Fibroblast of lung (primary cell): Measurements from ENCODE around the gene COPRS. TPM values are rescaled to one million over a fixed set of nuclear protein-coding genes. Genes with fewer than 3 reads are reported as not detected.

Experiments used
- DNase-seq, 2 donors: peaks; one replicate each; pipeline versions ENCODE4 v3.0.0 to v3.0.0-alpha.2; 2010; ENCODE audit warnings: low read depth in 2 of 2
- H2AFZ ChIP-seq: 2 replicates; pipeline ENCODE4 v1.5.1; 2012; ENCODE audit warnings: low read length, control low read depth, inconsistent platforms
- H3K27ac ChIP-seq: 2 replicates; pipeline ENCODE4 v1.5.1; 2011; ENCODE audit warnings: low read length, control low read depth; ENCODE audit not compliant: insufficient read depth
- H3K27me3 ChIP-seq: 2 replicates; pipeline ENCODE4 v1.5.1; 2011; ENCODE audit warnings: mild to moderate bottlenecking, low read length; ENCODE audit not compliant: control insufficient read depth, insufficient read depth
- H3K36me3 ChIP-seq: 2 replicates; pipeline ENCODE4 v1.5.1; 2011; ENCODE audit warnings: low read length; ENCODE audit not compliant: control insufficient read depth, insufficient read depth
- H3K4me1 ChIP-seq: 2 replicates; pipeline ENCODE4 v1.5.1; 2011; ENCODE audit warnings: low read length; ENCODE audit not compliant: control insufficient read depth, insufficient read depth; ENCODE audit errors: extremely low read depth
- H3K4me2 ChIP-seq: 2 replicates; pipeline ENCODE4 v1.5.1; 2011; ENCODE audit warnings: low read length, control low read depth; ENCODE audit not compliant: insufficient read depth; ENCODE audit errors: extremely low read depth
- H3K4me3 ChIP-seq, 4 experiments: fragments of 200-600 bp in 1 of 4; sonication (generic) in 1 of 4; replicated peaks in 1 of 4; 2 replicates each; pipeline ENCODE4 v1.5.1; 2011 to 2016; ENCODE audit warnings: low read length in 4 of 4, low read depth in 3 of 4, mild to moderate bottlenecking in 3 of 4, control low read depth in 2 of 4, inconsistent platforms in 1 of 4, mixed read lengths in 1 of 4; ENCODE audit not compliant: insufficient read depth in 1 of 4; ENCODE audit errors: control extremely low read depth in 1 of 4
- H3K79me2 ChIP-seq: 2 replicates; pipeline ENCODE4 v1.5.1; 2012; ENCODE audit warnings: mild to moderate bottlenecking, low read length, inconsistent platforms; ENCODE audit not compliant: control insufficient read depth, insufficient read depth
- H3K9ac ChIP-seq: 2 replicates; pipeline ENCODE4 v1.5.1; 2011; ENCODE audit warnings: mild to moderate bottlenecking, low read length, control low read depth; ENCODE audit not compliant: insufficient read depth
- H3K9me3 ChIP-seq: 2 replicates; pipeline ENCODE4 v1.5.1; 2012; ENCODE audit warnings: low read depth, low read length; ENCODE audit not compliant: control insufficient read depth, insufficient read depth
- H4K20me1 ChIP-seq: 2 replicates; pipeline ENCODE4 v1.5.1; 2011; ENCODE audit warnings: low read length; ENCODE audit not compliant: control insufficient read depth, insufficient read depth; ENCODE audit errors: extremely low read depth
- CTCF ChIP-seq, 2 donors: IDR thresholded peaks in 1 of 2; conservative IDR thresholded peaks in 1 of 2; 1 replicate in 1 of 2; 2 replicates in 1 of 2; pipeline ENCODE4 v1.5.1; 2011 to 2012; ENCODE audit warnings: low read length in 2 of 2, control low read depth in 1 of 2, inconsistent platforms in 1 of 2, low read depth in 1 of 2, mild to moderate bottlenecking in 1 of 2
- EZH2 ChIP-seq: IDR thresholded peaks from 2 replicates; pipeline ENCODE4 v1.5.1; 2012; ENCODE audit warnings: low read length, control low read depth, mild to moderate bottlenecking; ENCODE audit errors: missing control alignments
- polyA plus RNA-seq, 2 donors: library from polyadenylated mRNA; depleted of rRNA in 1 of 2; stranded (reverse) in 1 of 2; unstranded in 1 of 2; fragments of >200 nt; gene quantifications; 2 replicates each; pipeline ENCODE4 v1.2.1, GENCODE V29; 2011 to 2012; ENCODE audit warnings: missing spikeins in 1 of 2
- total RNA-seq: library from RNA; depleted of rRNA; stranded (reverse); fragments of >200 nt; gene quantifications from 2 replicates; pipeline ENCODE4 v1.2.1, GENCODE V29; 2014

The COPRS gene
- total and polyA plus RNA-seq, 2 donors (not counting 1 experiment from before 2014, with no cell fraction given) = 97.9 to 98.7 TPM

DNA sequence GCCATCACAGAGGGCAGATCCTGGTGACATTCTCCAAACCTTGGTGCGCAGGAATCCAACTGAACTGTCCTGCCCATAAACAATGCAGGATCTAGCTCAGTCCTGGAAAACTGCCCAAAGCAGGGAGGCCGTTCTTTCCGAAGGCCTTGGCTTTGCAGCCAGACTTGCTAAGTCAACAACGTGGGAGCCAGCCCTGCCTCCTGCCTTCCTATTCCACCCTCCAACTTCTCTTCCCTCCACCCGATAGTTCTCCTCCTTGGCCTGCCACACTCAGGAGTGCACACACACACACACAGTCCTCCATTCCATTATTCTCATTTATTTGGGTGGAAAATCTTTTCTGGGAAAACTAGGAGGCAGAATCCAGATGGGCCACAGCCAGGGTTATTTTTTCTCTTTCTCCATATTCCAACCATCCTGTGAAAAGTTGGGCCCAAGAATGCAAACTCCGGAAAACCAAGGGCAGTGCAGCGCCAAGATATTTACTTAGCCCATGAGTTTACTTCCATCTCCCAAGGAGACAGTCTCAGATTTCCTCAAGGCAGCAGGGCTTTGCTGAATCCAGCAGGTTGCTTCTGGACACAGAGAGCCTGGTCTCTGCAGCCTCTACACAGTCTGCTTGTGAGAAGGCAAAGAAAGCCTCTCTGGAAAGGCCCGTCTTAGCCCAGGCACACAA, 15.8 kb downstream of the COPRS start:
- TF ChIP-seq CTCF (conservative IDR thresholded peaks at IDR 0.05 in 1 of 2, IDR thresholded peaks at IDR 0.05 in 1 of 2; ENCODE audit: low read depth in 1 of 2, low read length in 2 of 2) (no peak), EZH2 (no peak)
- H3K4me3 ChIP-seq = peak overlapping the region in 1 of 4 experiments; percentile 24
- no peaks in the 10 kb centered on the region for H4K20me1 ChIP-seq
- no peaks in the 10 kb centered on the region for H3K79me2 ChIP-seq
- DNase-seq = peak; percentile 78 to 82
- H3K4me1 ChIP-seq = peaks cover 9% of the 10 kb centered on the region
- H3K27me3 ChIP-seq = no peaks in the 10 kb centered on the region
- peak overlapping the region; percentile 18 for H3K4me2 ChIP-seq
- H2AFZ ChIP-seq = peak overlapping the region; percentile 63
- H3K27ac ChIP-seq = no peak overlapping the region
- H3K9ac ChIP-seq = no peak overlapping the region
- no peaks in the 10 kb centered on the region for H3K36me3 ChIP-seq
- H3K9me3 ChIP-seq = no peaks in the 10 kb centered on the region

GRCh38 chr17:31842195-31843069, 16.6 kb downstream of the COPRS start:
- no peaks in the 10 kb centered on the region for H3K9me3 ChIP-seq
- TF ChIP-seq EZH2 (no peak), CTCF (conservative IDR thresholded peaks at IDR 0.05 in 1 of 2, IDR thresholded peaks at IDR 0.05 in 1 of 2; ENCODE audit: low read depth in 1 of 2, low read length in 2 of 2) (peak; percentile 91 to 98)
- H3K79me2 ChIP-seq = no peaks in the 10 kb centered on the region
- no peaks in the 10 kb centered on the region for H3K36me3 ChIP-seq
- peak overlapping the region; percentile 78 for H3K4me2 ChIP-seq
- H2AFZ ChIP-seq = peak overlapping the region; percentile 63
- H3K4me1 ChIP-seq = peaks cover 9% of the 10 kb centered on the region
- peak overlapping the region in 2 of 4 experiments; percentile 24 to 34 for H3K4me3 ChIP-seq
- no peaks in the 10 kb centered on the region for H3K27me3 ChIP-seq
- no peaks in the 10 kb centered on the region for H4K20me1 ChIP-seq
- H3K27ac ChIP-seq = no peak overlapping the region
- peak; percentile 53 to 78 for DNase-seq
- H3K9ac ChIP-seq = peak overlapping the region; percentile 36

DNA sequence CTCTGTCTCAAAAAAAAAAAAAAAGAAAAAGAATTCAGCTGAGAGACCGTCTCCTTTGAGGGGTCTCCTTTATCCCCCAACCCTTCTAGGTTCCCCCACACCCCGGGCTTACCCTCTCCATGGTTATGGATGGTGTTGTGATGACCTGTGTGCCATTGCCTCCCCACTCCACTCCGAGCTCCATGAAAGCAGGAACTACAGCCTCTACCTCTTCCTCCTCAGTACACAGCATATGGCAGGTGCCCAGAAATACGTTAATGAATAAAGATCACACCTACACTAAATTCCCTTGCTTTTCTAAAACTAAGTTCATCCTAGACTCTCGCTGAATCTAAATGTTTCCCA, 17.2 kb downstream of the COPRS start:
- Histone ChIP-seq H3K4me3 (no peak overlapping the region), H3K36me3 (no peaks in the 10 kb centered on the region), H3K79me2 (no peaks in the 10 kb centered on the region), H3K27ac (no peak overlapping the region), H3K4me1 (peaks cover 9% of the 10 kb centered on the region), H3K9ac (no peak overlapping the region), H2AFZ (no peak overlapping the region), H4K20me1 (no peaks in the 10 kb centered on the region), H3K4me2 (no peak overlapping the region), H3K9me3 (no peaks in the 10 kb centered on the region), H3K27me3 (no peaks in the 10 kb centered on the region)
- DNase-seq = no peak
- no peak for TF ChIP-seq EZH2
